ENCODE results near the gene SLC30A4. TPM values are rescaled to one million over a fixed set of nuclear protein-coding genes. Genes with fewer than 3 reads are reported as not detected.

The SLC30A4 gene
- total and polyA plus RNA-seq, 2 donors (not counting 1 experiment from before 2014, with no cell fraction given) = 6.7 to 9.1 TPM

DNA sequence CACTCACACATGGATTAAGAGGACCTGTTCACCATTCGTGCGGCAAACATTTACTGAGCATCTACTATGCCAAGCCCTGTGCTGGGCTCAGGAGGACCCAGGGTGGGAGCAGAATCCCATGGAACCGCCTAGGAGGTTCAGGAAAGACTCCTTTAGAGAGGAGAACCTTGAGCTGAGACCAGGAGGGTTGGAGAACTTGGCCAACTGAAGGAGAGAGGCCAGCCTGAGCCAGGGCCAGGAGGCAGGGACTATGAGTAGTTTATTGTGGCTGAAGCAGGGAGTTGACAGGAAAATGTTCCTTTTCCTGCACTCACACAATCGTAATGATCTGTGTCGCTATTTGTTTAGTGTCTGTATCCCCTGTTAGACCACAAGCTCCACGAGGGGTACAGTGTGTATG, 71.3 kb downstream of the SLC30A4 start:
- Mint-ChIP-seq H3K27me3 (no peaks in the 10 kb centered on the region), H3K4me3 (no peak overlapping the region), H3K9me3 (ENCODE audit: insufficient read depth) (no peaks in the 10 kb centered on the region), H3K4me1 (peaks cover 22% of the 10 kb centered on the region), H3K27ac (no peak overlapping the region)
- Histone ChIP-seq H3K9ac (ENCODE audit: low read length) (no peak overlapping the region), H3K4me2 (replicated peaks; ENCODE audit: low read depth, low read length, poor library complexity, severe bottlenecking) (no peak overlapping the region), H3K9me3 (ENCODE audit: control extremely low read depth in 1 of 3, control insufficient read depth in 2 of 3, insufficient read depth in 1 of 3, low read length in 2 of 3) (peaks cover 0 to 2% (median 0%) of the 10 kb centered on the region in 3 donors), H3K4me1 (ENCODE audit: control insufficient read depth in 2 of 2, insufficient read depth in 2 of 2, low read length in 2 of 2) (peaks cover 23 to 25% of the 10 kb centered on the region in 2 donors), H4K20me1 (ENCODE audit: control insufficient read depth, insufficient read depth, low read length, poor library complexity, severe bottlenecking) (no peaks in the 10 kb centered on the region), H3K79me2 (ENCODE audit: control insufficient read depth, insufficient read depth, low read length) (no peaks in the 10 kb centered on the region), H2AFZ (ENCODE audit: insufficient read depth, low read depth, low read length, poor library complexity, severe bottlenecking) (no peak overlapping the region), H3K4me3 (ENCODE audit: control extremely low read depth in 1 of 5, extremely low read depth in 1 of 5, insufficient read depth in 1 of 5, low read depth in 2 of 5, low read length in 4 of 5) (no peak overlapping the region), H3K36me3 (replicated peaks in 1 of 2; ENCODE audit: control extremely low read depth in 1 of 2, control insufficient read depth in 1 of 2, extremely low read depth in 1 of 2, insufficient read depth in 2 of 2, low read length in 1 of 2) (no peaks in the 10 kb centered on the region), H3K27ac (ENCODE audit: low read length in 2 of 2) (no peak overlapping the region), H3K27me3 (replicated peaks in 1 of 4; ENCODE audit: control extremely low read depth in 1 of 4, control insufficient read depth in 3 of 4, insufficient read depth in 4 of 4, low read length in 3 of 4) (peaks cover 0 to 3% (median 0%) of the 10 kb centered on the region in 4 experiments)
- no peak for DNase-seq
- CTCF ChIA-PET = interaction anchor here (0.9 to 1.8 kb wide), 3 partner anchors 8 to 163 kb away, joined by 3 to 5 read pairs (median 3); no protein-coding TSS in a partner anchor
- TF ChIP-seq, protein P1, sequence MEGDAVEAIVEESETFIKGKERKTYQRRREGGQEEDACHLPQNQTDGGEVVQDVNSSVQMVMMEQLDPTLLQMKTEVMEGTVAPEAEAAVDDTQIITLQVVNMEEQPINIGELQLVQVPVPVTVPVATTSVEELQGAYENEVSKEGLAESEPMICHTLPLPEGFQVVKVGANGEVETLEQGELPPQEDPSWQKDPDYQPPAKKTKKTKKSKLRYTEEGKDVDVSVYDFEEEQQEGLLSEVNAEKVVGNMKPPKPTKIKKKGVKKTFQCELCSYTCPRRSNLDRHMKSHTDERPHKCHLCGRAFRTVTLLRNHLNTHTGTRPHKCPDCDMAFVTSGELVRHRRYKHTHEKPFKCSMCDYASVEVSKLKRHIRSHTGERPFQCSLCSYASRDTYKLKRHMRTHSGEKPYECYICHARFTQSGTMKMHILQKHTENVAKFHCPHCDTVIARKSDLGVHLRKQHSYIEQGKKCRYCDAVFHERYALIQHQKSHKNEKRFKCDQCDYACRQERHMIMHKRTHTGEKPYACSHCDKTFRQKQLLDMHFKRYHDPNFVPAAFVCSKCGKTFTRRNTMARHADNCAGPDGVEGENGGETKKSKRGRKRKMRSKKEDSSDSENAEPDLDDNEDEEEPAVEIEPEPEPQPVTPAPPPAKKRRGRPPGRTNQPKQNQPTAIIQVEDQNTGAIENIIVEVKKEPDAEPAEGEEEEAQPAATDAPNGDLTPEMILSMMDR (IDR thresholded peaks at IDR 0.05) = no peak
- TF ChIP-seq EZH2 (IDR thresholded peaks at IDR 0.05; ENCODE audit: borderline replicate concordance, insufficient read depth, low read depth, low read length, poor library complexity, severe bottlenecking) = no peak
- 89% methylated on average over 4 of the region's 6 CpGs for WGBS (ENCODE audit: insufficient coverage)
- POLR2A ChIA-PET = no interaction called here
- intact Hi-C loops (cut with micrococcal nuclease) = no loop called here
- no peak for ATAC-seq (ENCODE audit: low read depth)

- Histone ChIP-seq H3K9ac (ENCODE audit: low read length) (no peak overlapping the region), H3K4me2 (replicated peaks; ENCODE audit: low read depth, low read length, poor library complexity, severe bottlenecking) (no peak overlapping the region), H3K27ac (ENCODE audit: low read length in 2 of 2) (no peak overlapping the region), H2AFZ (ENCODE audit: insufficient read depth, low read depth, low read length, poor library complexity, severe bottlenecking) (no peak overlapping the region), H3K9me3 (ENCODE audit: control extremely low read depth in 1 of 3, control insufficient read depth in 2 of 3, insufficient read depth in 1 of 3, low read length in 2 of 3) (peaks cover 0 to 2% (median 0%) of the 10 kb centered on the region in 3 donors), H3K4me1 (ENCODE audit: control insufficient read depth in 2 of 2, insufficient read depth in 2 of 2, low read length in 2 of 2) (peaks cover 12 to 14% of the 10 kb centered on the region in 2 donors), H4K20me1 (ENCODE audit: control insufficient read depth, insufficient read depth, low read length, poor library complexity, severe bottlenecking) (no peaks in the 10 kb centered on the region), H3K36me3 (replicated peaks in 1 of 2; ENCODE audit: control extremely low read depth in 1 of 2, control insufficient read depth in 1 of 2, extremely low read depth in 1 of 2, insufficient read depth in 2 of 2, low read length in 1 of 2) (no peaks in the 10 kb centered on the region), H3K4me3 (ENCODE audit: control extremely low read depth in 1 of 5, extremely low read depth in 1 of 5, insufficient read depth in 1 of 5, low read depth in 2 of 5, low read length in 4 of 5) (no peak overlapping the region), H3K79me2 (ENCODE audit: control insufficient read depth, insufficient read depth, low read length) (no peaks in the 10 kb centered on the region), H3K27me3 (replicated peaks in 1 of 4; ENCODE audit: control extremely low read depth in 1 of 4, control insufficient read depth in 3 of 4, insufficient read depth in 4 of 4, low read length in 3 of 4) (peaks cover 0 to 9% (median 0%) of the 10 kb centered on the region in 4 experiments)
- Mint-ChIP-seq H3K4me3 (no peak overlapping the region), H3K27ac (no peak overlapping the region), H3K27me3 (no peaks in the 10 kb centered on the region), H3K9me3 (ENCODE audit: insufficient read depth) (no peaks in the 10 kb centered on the region), H3K4me1 (peaks cover 16% of the 10 kb centered on the region)
- 93% methylated on average over 20 of the region's 22 CpGs for WGBS (ENCODE audit: insufficient coverage)
- no peak for ATAC-seq (ENCODE audit: low read depth)
- TF ChIP-seq, protein P1 (IDR thresholded peaks at IDR 0.05) = no peak
- TF ChIP-seq EZH2 (IDR thresholded peaks at IDR 0.05; ENCODE audit: borderline replicate concordance, insufficient read depth, low read depth, low read length, poor library complexity, severe bottlenecking) = no peak
- intact Hi-C loops (cut with micrococcal nuclease) = no loop called here
- ChIA-PET CTCF (interaction anchor here (1.2 to 2.2 kb wide), 4 partner anchors 9 to 164 kb away, joined by 3 to 6 read pairs (median 4); no protein-coding TSS in a partner anchor), POLR2A (no interaction called here)
- DNase-seq = no peak
Observed at GRCh38 chr15:45449916-45450867, 72.4 kb downstream of the SLC30A4 start.

All from B cell (primary cell).